HL-60/S4 treated with retinoic acid at 250 ng/mL for 4 days and 3 days (cell line): ENCODE data around the gene SMYD2.

Experiments used
- in situ Hi-C: fragments of 300-500 bp; cut with MboI; formaldehyde crosslinking; loops from 2 replicates; pipeline ENCODE4 v1.7.0; 2022; ENCODE audit warnings: low sequenced_read_pairs

Gene SMYD2

DNA sequence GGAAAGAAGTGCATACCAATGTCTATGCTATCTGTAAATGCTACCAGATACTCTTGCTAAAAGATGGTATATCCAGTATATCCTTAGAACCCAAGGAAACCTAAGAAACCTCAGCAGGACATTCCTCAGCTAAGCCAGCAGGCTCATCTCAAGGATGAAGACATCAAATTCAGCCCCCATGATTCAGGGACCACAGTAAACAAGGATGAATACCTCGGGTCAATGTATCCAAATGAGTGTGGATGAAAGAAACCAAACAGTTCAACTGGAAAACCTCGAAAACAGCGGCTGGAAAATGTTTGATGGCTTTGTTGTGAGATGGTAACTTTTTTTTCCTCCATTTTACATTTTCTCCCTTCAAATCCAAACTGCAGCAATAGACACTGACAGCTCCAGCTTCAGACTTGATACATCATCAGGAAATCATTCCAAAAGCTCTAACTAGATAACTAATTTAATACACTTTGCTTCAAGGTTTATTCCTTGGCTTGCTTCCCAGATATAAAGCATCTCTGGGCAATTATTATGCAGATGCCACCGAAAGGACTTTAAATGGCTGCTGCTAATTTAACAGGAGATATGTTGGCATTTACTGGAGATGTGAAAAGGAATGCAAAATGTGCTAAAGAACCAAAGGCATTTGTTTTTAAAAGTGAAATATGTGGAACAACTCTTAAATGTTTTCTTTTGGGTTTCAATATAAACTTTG is 73.6 kb downstream of the SMYD2 start:
- in situ Hi-C loops = no loop called here

DNA sequence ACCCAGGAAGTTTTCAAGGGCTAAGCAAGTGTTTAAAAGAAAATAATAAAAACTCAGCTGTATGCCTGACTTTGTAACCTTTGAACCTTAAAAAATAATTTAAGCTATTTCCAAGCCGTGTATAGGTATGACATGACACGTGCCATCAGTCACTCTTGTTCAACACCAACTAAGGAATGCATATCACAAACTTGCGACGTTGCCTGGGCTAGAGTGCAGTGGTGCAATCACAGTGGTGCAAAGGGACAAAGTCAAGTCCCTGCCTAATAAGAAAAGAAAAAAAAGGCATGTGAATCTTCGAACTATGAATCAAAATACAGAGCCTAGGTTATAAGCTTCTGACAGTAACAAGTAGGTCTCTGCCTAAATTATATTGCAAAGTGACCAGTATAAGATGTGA is 79.2 kb downstream of the SMYD2 start:
- in situ Hi-C loops = no loop called here

DNA sequence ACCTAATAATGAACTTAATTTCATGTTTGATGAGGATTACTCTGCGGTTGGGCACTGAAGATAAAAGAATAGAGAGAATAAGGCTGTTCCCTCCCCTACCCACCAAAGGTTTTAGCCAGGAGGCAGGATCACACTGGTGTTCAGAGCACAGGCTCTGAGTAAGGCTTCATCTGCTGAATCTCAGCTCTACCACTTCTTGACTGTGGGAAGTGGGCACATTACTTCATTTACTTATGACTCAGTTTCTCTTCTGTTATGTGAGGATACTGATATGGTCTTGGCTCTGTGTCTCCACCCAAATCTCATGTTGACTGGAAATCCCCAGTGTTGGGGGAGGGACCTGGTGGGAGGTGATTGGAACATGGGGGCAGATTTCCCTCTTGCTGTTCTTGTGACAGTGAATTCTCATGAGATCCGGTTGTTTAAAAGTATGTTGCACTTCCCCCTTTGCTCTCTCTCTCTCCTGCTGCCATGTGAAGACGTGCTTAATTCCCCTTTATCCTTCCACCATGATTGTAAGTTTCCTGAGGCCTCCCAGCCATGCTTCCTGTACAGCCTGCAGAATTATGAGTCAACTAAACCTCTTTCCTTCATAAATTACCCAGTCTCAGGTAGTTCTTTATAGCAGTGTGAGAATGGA is 79.7 kb downstream of the SMYD2 start:
- in situ Hi-C loops = no loop called here

DNA sequence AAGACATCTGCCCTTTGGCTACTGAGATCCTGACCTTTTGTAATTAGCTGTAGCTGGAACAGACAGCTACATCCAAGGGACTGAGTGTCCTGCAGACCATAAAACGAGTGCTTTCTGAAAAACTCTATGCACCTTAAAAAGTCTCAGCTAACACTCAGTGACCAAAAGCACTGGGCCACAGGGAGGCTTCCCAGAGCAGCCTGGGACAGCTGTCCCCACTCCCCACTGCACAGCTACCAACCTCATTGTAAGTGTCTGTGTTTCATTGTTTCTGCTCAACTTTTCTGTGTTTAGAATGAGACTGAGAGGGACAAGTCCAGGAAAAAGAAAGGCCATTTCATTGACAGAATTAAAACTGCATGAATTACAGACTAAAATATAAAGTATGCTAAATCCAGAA is 80.7 kb downstream of the SMYD2 start:
- in situ Hi-C loops = no loop called here

DNA sequence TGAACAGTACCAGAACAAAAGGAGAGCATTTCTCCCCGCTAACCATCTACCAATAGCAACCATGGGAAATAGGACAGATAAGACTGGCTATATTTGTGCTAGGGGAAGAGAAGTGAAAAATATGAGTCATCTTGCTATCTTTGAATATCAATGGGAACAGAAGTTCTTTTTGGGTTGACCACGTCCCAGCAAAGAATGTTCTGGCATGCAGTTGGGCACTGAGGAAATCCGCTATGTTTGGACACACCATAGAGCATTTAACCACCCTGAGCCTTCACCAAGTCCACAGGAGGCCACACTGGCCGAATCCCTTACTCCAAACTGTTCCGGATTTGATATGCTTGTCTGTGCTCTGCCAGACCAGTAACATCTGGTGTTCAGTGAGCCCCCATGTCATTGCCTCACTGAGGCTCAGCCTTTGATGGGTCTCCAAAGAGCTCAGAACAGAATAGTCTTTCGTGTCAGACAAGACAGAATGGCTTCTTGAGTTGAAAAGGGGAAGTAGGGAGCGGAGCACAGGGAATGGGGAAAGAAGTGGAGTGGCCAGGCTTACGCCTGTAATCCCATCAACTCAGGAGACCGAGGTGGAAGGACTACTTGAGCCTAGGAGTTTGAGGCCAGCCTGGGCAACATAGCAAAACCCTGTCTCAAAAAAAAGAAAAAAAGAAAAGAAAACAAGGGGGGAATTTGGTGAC is 81.4 kb downstream of the SMYD2 start:
- in situ Hi-C loops = no loop called here

DNA sequence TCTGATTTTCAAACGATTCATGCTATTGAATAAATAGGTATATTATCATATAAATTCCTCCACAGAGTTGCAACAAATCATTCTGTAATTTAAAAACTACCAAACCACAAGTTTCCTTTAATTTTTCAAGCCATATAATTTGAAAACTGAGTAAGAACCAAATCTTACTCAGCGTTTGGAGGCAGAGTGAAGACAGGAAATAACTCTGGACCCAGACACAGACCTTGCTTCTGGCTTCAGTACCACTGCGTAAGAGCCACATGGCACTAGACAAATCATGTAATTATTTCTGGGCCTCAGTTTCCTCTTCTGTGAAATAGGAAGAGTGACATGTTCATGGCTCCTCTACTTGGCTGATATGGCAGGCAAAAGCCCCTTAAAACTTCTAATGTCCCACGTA is 82.4 kb downstream of the SMYD2 start:
- in situ Hi-C loops = no loop called here

DNA sequence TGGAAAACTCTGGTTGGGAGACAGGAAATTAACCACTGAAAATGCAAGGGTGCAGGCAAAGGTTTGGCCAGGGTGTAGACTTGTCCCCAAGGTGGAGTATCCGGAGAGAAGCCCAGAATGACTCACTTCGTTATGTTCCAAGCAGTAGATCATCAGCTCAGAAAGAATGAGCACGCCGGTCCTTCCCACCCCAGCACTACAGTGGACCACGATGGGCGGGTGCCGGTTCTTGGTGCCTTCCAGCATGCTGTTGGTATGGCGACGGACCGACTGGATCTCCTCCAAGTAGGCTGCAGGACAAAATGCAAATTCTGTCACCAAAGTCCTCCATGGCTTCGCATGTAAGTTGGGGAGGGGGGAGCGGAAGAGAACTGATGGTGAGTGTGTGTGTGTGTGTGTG is 83.4 kb downstream of the SMYD2 start:
- in situ Hi-C loops = no loop called here

DNA sequence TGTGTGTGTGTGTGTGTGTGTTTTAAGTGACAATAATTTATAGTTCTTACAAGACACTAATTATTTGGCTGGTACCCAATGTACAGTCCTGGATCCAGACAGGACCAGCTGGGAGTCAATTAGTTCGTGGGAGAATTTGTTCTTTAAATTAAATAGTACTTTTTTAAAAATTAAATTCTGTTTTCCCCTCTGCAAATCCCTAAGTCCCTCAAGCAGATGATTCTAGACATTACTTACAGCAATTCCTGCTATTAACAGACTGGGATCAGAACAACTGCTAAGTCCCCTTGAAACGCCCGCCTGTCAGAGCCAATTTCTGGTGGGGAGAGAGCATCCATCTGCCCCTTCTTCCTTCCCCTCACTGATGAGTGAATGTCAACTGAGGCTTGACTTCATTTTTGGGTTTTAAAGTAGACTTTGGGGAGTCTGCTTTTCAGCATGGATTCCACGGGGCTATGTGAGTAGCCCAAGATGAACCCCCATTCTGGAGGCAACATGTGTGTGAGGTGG is 83.9 kb downstream of the SMYD2 start:
- in situ Hi-C loops = no loop called here

DNA sequence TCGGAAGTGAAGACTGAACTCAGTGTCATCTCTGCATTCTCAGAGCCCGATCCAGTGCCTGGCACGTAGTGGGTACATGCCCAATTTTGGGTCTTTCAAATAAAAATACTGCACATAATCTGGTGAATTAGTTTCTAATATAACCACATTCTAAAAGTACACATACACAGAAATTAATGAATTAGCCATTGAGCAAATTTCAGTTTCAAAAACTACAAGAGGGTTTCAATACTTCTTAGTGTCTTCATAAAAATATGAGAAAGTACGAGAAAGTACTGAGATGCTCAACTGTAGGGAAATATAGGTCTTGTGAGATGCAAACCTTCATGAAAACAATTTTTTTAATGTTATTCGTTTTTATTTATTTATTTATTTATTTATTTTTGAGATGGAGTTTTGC is 86.9 kb downstream of the SMYD2 start:
- in situ Hi-C loops = no loop called here

DNA sequence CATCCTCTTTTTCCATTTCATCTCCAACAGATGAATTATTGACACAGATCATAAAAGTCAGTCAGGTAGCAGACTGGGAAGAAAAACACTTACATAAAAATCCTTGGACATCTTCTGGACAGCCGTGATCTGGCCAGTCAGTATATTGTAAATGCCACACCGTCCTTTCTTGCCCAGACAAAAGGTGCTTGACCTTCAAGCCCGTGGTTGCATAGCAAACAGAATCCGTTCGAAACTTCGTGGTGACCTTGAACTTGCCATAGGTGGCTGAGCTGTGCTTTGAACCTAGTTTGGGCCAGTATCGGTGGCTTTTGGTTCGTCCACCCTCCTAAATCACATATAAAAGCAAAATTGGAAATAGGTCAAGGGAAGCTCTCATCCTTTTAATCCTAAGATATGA is 88.4 kb downstream of the SMYD2 start:
- in situ Hi-C loops = no loop called here

DNA sequence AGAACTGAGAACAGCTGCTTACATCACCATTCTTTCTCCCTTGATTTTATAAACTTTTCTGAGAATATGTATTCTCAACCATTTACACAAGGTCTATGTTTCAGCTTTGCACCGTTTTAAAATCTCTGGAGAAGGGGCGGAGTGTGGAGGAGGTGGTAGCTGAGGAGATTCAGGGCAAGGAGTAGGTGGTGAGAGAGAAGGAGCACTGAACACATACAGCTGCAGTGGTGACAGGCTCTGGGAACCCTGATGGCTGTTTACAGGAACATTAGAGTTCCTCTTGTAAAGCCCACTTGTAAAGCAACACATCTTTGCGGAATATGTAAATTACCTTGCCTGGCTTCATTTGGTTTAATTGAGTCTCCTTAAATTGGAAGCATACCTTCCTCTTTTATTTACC is 89.7 kb downstream of the SMYD2 start:
- in situ Hi-C loops = no loop called here

DNA sequence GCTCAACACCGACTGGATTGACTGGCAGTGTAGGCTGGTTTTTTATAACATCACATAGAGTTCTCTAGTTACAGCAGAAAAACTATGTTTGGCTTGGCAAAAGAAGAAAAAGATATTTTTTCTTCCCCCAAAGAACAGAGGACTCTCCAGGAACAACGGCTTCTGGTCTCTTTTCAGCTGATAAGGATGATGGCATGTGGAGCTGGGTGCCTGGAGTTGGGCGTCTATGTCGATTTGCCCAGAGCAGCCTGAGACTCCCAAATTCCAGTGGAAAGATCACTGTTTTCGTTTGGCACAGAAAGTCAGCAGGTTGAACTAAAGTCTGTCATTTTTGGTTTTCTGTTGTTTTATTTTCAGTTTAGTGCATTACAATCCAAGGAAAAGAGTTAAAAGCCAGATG is 91.1 kb downstream of the SMYD2 start:
- in situ Hi-C loops = no loop called here

DNA sequence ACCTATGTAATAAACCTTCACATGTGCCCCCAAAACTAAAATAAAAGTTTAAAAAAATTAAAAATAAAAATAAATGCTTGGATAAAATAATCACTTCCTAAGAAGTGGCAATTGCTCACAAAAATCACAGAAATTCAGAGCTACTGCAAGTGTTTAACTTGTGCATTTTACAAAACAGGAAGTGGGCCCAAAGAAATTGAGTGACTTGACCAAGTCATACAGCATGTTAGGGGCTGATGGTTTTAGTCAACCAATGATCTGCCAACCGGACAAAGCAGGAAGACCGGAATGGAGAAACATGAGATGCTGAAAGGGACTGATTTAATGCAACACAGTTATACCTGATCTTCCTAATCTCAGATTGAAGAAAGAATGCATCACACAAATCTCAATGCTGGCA is 96.5 kb downstream of the SMYD2 start:
- in situ Hi-C loops = no loop called here

DNA sequence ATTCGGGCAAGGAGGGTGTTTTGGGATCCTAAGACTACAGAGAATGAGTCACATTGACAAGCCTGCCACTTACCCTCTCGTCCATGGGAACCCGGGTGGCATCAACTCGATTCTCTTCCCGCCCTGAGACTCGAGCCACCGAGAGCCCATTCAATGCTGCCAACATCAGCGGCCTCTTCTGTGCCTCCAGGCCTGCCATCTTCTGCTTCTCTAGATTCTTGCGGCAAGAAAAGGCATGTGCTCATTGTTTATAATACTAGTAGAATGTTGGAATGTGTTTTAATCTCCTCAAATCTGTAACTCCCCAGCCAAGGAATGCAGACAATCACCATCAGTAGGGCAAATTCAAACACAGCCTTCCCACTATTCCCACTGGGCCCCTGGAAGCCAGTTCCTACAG is 96.9 kb downstream of the SMYD2 start:
- in situ Hi-C loops = no loop called here

DNA sequence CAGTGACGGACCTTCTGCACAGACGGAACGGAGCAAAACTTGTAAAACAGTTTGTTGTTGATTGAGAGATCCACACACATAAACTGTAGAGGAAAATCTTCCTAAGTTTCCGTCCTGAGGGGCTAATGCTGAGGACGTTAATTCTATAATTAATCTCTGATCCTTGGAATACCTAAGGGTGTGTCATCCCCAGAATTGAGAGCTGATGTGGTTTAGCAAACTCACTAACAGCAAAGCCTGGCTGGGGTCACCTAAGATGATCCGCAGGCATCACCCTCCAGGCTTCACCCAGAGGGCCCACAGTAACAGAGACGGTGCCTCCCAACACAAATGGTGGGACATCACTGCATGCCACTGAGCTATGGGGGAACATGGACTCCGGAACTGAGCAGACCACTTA is 97.5 kb downstream of the SMYD2 start:
- in situ Hi-C loops = no loop called here

DNA sequence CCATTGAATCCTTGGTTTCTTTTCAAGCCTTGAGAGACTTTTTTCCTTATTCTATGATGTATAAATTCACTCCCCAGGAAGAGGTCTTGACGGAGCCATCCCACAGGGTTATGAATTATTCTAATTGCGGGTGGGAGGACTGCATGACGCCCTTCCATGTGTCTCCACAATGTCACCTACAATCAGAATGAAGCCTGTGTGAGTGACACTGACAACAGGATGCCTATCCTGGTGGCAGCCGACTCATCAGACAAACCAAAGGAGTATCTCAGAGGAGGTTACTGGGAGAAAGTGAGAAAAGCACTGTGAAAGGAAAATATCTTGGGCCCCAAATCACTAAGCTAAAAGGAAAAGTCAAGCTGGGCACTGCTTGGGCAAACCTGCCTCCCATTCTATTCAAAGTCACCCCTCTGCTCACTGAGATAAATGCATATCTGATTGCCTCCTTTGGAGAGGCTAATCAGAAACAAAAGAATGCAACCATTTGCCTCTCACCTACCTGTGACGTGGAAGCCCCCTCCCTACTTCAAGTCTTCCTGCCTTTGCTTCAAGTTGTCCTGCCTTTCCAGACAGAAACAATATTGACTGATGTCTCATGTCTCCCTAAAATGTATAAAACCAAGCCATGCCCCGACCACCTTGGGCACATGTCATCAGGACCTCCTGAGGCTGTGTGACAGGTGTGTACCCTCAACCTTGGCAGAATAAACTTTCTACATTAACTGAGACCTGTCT is 98.4 kb downstream of the SMYD2 start:
- in situ Hi-C loops = no loop called here

DNA sequence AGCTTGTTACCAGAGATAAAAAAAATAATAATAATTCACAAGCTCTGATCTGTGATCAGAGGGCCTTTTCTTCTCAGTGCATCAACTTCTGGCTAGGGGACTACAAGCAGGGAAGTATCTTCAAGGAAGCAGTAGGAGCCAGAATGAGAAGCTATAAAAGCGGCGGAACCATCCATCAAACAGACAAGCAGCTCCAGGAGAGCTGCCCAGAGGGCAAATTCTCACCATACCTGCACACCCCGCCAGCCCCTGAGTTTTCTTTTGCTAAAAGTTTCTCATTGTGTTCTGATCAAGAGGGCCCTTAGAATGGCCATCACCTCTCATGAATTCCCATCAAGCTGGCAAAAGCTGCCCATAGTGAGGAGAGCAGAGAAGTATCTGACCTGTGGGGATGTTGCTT is 99.4 kb downstream of the SMYD2 start:
- in situ Hi-C loops = no loop called here

DNA sequence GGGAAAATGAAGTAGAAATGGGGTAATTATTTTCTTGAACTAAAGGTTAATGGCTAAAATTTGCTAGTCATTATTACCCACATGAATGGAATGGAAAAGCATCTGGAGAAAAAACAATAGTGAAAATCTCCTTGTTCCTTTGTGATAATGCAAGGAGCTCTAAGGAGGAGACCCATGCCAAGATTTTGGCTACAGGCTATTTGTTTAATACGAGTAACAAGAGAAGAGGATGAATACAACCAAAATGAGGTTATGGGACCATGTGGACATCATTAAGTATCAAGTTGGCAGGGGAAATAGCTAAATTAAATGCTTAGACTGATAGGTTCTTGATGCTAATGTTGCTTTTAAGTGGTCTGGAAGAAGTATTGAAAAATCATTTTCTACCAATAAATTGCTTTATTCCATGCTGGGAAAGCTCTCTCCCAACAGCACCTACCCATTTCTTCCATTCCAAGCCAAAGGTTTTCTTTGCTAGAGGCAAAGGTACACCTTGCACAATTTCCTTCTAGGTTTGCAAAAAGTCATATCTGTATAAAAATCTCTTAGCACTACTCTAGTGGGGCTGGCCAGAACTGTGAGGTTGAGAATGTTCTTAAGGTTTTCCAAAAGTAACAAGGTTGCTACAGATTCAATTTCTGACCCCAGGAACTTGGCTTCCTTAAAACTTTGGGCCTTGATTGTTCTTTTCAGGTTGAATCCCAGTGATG is 100.2 kb downstream of the SMYD2 start:
- in situ Hi-C loops = no loop called here

DNA sequence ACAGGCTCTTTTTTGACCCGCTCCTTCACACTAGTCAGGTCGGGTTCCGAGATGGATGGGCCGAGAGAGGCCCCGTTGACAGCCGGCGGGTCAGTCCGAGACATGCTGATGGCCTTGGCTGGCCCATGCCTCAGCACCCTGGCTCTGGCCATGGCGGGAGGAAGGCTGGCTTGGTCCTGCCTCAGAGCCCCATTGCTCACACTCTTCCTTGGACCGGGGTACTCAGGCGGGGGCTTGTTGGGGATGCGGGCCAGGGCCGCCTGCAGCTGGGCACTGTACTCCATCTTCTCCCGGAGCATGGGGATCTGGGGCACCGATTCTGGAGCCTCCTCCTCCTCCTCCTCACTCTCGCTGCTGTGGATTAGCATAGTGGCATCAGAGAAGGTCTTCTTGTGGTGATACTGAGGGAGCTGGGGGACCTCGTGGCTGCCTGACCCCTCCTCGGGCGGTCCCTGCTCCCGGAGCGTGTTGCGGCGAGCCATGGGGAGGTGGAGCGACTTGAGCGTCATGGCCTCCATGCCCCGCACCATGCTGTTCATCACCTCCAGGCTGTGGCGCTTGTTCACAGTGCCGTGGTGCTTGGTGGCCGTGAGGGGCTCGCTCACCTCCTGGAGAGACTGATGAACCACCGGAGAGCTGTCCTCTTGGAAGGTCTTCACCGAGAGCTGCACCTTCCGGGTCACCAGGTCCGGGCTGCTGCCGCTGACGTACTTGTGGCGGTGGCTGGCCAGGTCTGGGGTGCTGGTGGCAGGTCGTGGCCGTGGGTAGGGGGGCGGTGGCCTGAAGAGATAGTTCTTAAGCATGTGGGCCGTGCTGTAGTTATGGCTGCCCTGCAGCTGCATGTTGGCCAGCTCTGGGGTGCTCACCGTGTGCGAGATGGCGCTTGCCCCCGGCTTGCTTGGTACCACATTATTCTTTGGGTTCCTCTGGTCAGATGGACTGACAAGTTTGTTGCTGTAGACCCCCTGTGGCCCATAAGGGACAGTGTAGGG is 102.7 kb downstream of the SMYD2 start:
- in situ Hi-C loops = no loop called here
